ENCODE data around the gene KCNIP4. TPM values are rescaled to one million over a fixed set of nuclear protein-coding genes. Genes with fewer than 3 reads are reported as not detected.

Gene KCNIP4
- total and polyA plus RNA-seq, 2 of the 8 experiments (the other 6 are each of a cell fraction or from before 2014, with no cell fraction given), result 0.06 TPM; not detected in 1

DNA sequence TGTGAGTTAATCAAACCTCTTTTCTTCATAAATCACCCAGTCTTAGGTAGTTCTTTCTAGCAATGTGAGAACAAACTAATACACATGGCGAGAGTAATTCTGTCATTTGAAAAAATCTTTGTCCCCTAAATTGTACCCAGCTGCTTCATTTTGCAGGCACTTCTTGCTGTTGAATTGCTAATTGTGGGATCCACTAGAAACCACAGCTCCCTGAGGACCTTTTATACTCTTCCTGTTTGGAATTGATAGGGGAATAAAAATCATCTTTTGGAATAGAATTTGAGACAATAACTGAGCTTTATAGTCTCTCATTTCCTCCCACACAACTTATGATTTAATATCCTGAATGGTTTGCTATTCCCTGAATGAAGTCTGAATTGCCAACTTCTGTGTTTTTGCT is 1078.1 kb downstream of the KCNIP4 start (continued):
- TF ChIP-seq, protein P1, sequence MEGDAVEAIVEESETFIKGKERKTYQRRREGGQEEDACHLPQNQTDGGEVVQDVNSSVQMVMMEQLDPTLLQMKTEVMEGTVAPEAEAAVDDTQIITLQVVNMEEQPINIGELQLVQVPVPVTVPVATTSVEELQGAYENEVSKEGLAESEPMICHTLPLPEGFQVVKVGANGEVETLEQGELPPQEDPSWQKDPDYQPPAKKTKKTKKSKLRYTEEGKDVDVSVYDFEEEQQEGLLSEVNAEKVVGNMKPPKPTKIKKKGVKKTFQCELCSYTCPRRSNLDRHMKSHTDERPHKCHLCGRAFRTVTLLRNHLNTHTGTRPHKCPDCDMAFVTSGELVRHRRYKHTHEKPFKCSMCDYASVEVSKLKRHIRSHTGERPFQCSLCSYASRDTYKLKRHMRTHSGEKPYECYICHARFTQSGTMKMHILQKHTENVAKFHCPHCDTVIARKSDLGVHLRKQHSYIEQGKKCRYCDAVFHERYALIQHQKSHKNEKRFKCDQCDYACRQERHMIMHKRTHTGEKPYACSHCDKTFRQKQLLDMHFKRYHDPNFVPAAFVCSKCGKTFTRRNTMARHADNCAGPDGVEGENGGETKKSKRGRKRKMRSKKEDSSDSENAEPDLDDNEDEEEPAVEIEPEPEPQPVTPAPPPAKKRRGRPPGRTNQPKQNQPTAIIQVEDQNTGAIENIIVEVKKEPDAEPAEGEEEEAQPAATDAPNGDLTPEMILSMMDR (IDR thresholded peaks at IDR 0.05; ENCODE audit: control extremely low read depth in 1 of 3, insufficient read depth in 1 of 3, low read depth in 1 of 3, low read length in 3 of 3), result no peak
- TF ChIP-seq RBBP5 (IDR thresholded peaks at IDR 0.05; ENCODE audit: borderline replicate concordance, low read depth, low read length), result no peak
- no peak for TF ChIP-seq SIRT6 (IDR thresholded peaks at IDR 0.05; ENCODE audit: low read length)
- TF ChIP-seq KDM5A (IDR thresholded peaks at IDR 0.05; ENCODE audit: low read length), result no peak
- TF ChIP-seq HDAC2 (IDR thresholded peaks at IDR 0.05; ENCODE audit: borderline replicate concordance in 1 of 2, low read depth in 2 of 2, low read length in 2 of 2), result no peak
- no peak for TF ChIP-seq EGR1 (IDR thresholded peaks at IDR 0.05; ENCODE audit: borderline replicate concordance, low read depth, low read length)

Data from H1 (cell line).